Ascending aorta (tissue), 2 donors: Measurements from ENCODE around the gene LUZP2. TPM values are rescaled to one million over a fixed set of nuclear protein-coding genes. Genes with fewer than 3 reads are reported as not detected.

ENCODE experiments used
- DNase-seq, 2 donors: peaks; one replicate each; pipeline ENCODE4 v3.0.0-alpha.2; 2019; ENCODE audit warnings: low spot score in 2 of 2
- H3K27ac ChIP-seq, 2 donors: fragments of 200-600 bp; sonication (generic); one replicate each; pipeline ENCODE4 v1.5.1; 2016 to 2017; ENCODE audit warnings: mild to moderate bottlenecking in 1 of 2
- H3K27me3 ChIP-seq: fragments of 200-600 bp; sonication (generic); one replicate; pipeline ENCODE4 v1.5.1; 2017
- H3K36me3 ChIP-seq, 2 donors: fragments of 200-600 bp; sonication (generic); one replicate each; pipeline ENCODE4 v1.5.1; 2016
- H3K4me1 ChIP-seq, 2 donors: fragments of 200-600 bp; sonication (generic); one replicate each; pipeline ENCODE4 v1.5.1; 2016 to 2017; ENCODE audit warnings: mild to moderate bottlenecking in 1 of 2
- H3K4me3 ChIP-seq, 2 donors: fragments of 200-600 bp; sonication (generic); one replicate each; pipeline ENCODE4 v1.5.1; 2016 to 2017; ENCODE audit warnings: mild to moderate bottlenecking in 1 of 2
- H3K9me3 ChIP-seq, 2 donors: fragments of 200-600 bp; sonication (generic); one replicate each; pipeline ENCODE4 v1.5.1; 2016
- intact Hi-C: fragments of 100-400 bp; cut with DNase I; formaldehyde crosslinking; loops from one replicate; pipeline ENCODE4 v1.15.1; 2023
- total RNA-seq: library from RNA; depleted of rRNA; stranded (reverse); fragments of >200 nt; gene quantifications from one replicate; pipeline ENCODE4 v1.1.0, GENCODE V29; 2016
- TF ChIP-seq, protein P1 (sequence below), 3 experiments: fragments of 200-600 bp in 2 of 3; fragments of 450-650 bp in 1 of 3; sonication (generic) in 2 of 3; IDR thresholded peaks; one replicate each; pipeline ENCODE4 v1.5.1; 2016 to 2019; ENCODE audit warnings: antibody characterized with exemption in 3 of 3, mild to moderate bottlenecking in 1 of 3, moderate library complexity in 1 of 3

Gene LUZP2
- total RNA-seq, 1 donor from 2014 or later: 0.11 TPM

DNA sequence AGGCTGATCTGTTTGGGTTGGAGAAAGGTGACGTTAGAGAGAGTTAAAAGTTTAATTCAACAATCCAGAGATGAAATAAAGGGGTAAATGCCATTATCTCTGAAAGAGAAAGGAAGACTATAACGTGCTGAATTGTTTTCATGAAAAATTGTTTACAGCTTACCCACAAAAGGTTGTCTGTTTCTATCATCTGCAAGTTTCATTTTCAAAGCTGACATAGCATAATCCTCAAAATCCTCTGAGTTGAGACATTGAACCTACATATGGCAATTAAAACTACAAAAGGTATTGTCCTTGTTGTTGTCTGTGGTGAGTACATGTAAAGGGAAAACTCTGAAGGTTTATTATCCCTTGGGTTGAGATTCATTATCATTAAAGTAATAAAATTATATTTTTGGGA, 569.9 kb downstream of the LUZP2 start:
- no peaks in the 10 kb centered on the region for H3K9me3 ChIP-seq
- TF ChIP-seq, protein P1, sequence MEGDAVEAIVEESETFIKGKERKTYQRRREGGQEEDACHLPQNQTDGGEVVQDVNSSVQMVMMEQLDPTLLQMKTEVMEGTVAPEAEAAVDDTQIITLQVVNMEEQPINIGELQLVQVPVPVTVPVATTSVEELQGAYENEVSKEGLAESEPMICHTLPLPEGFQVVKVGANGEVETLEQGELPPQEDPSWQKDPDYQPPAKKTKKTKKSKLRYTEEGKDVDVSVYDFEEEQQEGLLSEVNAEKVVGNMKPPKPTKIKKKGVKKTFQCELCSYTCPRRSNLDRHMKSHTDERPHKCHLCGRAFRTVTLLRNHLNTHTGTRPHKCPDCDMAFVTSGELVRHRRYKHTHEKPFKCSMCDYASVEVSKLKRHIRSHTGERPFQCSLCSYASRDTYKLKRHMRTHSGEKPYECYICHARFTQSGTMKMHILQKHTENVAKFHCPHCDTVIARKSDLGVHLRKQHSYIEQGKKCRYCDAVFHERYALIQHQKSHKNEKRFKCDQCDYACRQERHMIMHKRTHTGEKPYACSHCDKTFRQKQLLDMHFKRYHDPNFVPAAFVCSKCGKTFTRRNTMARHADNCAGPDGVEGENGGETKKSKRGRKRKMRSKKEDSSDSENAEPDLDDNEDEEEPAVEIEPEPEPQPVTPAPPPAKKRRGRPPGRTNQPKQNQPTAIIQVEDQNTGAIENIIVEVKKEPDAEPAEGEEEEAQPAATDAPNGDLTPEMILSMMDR (IDR thresholded peaks at IDR 0.05): no peak
- H3K27me3 ChIP-seq: no peaks in the 10 kb centered on the region
- intact Hi-C loops: no loop called here
- no peak for DNase-seq
- no peaks in the 10 kb centered on the region for H3K36me3 ChIP-seq
- no peak overlapping the region for H3K27ac ChIP-seq
- H3K4me3 ChIP-seq: no peak overlapping the region
- H3K4me1 ChIP-seq: no peaks in the 10 kb centered on the region

DNA sequence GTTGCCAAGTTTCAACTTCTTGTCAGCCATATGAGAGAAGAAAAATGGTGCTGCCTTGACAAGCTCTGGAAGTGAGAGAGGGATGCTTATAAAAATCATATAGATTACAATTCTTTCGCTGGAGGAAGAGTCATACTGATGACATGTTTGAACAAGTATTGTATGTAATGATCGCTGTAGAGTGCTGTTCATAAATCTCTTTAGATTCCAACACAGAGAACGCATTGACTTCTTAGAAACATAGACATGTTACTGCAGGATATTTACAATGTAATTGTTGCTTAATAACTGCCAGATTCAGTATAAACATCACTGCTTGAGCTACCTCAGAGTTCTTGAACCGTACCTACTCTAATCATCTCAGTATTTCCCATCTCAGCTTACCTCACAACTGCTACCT, 571.6 kb downstream of the LUZP2 start:
- TF ChIP-seq, protein P1 (IDR thresholded peaks at IDR 0.05): no peak
- Histone ChIP-seq H3K27me3 (no peaks in the 10 kb centered on the region), H3K4me1 (no peaks in the 10 kb centered on the region), H3K9me3 (no peaks in the 10 kb centered on the region), H3K36me3 (no peaks in the 10 kb centered on the region), H3K4me3 (no peak overlapping the region), H3K27ac (no peak overlapping the region)
- DNase-seq: no peak
- intact Hi-C loops: no loop called here

DNA sequence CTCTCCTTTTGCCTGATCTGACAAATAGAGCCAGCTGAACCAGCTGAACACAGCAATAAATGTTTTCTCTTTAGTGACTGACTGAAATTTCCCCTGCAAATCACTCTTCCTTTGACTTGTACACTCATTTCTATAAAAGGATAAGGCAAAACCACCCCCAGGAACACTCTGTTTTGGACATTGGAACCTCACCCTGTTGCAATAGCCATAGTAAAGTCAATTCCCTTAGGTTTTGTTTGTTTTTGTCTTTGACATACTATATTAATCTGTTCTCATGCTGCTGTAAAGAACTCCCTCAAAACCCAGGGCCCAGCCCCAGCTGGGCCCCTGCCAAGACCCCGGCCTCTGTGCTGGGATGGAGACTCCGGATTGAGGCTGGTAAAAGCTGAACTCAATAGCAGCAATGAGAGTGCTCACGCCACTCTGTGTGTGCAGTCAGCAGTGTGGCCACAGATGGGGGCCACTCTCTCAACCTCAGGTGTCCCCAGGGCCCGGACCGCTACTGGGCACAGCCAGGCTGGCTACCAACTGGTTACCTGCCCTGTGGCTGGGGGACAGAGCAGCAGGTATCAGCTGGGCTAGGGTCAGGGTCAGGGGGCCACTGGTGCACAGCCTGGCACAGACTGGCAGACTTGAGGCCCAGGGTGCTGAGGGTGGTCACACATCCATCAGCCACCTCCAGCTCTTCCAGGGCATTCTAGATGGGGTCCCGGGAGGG, 597.4 kb downstream of the LUZP2 start:
- Histone ChIP-seq H3K4me1 (no peaks in the 10 kb centered on the region), H3K4me3 (no peak overlapping the region), H3K27ac (no peak overlapping the region), H3K9me3 (no peaks in the 10 kb centered on the region), H3K27me3 (no peaks in the 10 kb centered on the region), H3K36me3 (no peaks in the 10 kb centered on the region)
- no peak for DNase-seq
- TF ChIP-seq, protein P1 (IDR thresholded peaks at IDR 0.05): no peak
- intact Hi-C loops: no loop called here

DNA sequence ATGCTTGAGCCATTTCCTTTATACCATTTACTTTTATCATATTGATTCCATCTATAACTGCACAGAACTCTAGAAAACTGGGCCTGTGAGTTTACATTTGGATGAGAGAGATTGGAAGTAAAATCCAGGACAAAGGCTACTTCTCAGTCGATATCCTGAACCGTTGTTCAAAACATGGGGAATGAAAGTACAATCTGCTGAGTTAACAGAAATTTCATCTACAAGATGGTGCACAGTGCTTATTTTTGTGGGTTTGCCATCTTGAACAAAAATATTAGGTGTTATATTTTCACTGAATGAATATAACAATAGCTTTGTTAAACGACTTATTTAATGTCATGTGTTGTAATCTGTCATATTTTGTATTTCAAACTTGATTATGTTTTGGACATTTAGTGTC, 622.6 kb downstream of the LUZP2 start:
- TF ChIP-seq, protein P1 (IDR thresholded peaks at IDR 0.05): no peak
- H3K27me3 ChIP-seq: no peaks in the 10 kb centered on the region
- H3K27ac ChIP-seq: no peak overlapping the region
- no peaks in the 10 kb centered on the region for H3K9me3 ChIP-seq
- H3K36me3 ChIP-seq: no peaks in the 10 kb centered on the region
- no peak overlapping the region for H3K4me3 ChIP-seq
- no peaks in the 10 kb centered on the region for H3K4me1 ChIP-seq
- no peak for DNase-seq
- intact Hi-C loops: no loop called here
